ENCODE results near the gene GIT1. TPM values are rescaled to one million over a fixed set of nuclear protein-coding genes. Genes with fewer than 3 reads are reported as not detected.

The GIT1 gene
- total RNA-seq, 1 donor from 2014 or later = 28.5 TPM

GRCh38 chr17:29572691-29573557 lies 16.5 kb downstream of the GIT1 start:
- DNase-seq (peak; percentile 78), ATAC-seq (ENCODE audit: poor library complexity) (peak; percentile 60)
- intact Hi-C loops (cut with DNase I) = no loop called here

DNA sequence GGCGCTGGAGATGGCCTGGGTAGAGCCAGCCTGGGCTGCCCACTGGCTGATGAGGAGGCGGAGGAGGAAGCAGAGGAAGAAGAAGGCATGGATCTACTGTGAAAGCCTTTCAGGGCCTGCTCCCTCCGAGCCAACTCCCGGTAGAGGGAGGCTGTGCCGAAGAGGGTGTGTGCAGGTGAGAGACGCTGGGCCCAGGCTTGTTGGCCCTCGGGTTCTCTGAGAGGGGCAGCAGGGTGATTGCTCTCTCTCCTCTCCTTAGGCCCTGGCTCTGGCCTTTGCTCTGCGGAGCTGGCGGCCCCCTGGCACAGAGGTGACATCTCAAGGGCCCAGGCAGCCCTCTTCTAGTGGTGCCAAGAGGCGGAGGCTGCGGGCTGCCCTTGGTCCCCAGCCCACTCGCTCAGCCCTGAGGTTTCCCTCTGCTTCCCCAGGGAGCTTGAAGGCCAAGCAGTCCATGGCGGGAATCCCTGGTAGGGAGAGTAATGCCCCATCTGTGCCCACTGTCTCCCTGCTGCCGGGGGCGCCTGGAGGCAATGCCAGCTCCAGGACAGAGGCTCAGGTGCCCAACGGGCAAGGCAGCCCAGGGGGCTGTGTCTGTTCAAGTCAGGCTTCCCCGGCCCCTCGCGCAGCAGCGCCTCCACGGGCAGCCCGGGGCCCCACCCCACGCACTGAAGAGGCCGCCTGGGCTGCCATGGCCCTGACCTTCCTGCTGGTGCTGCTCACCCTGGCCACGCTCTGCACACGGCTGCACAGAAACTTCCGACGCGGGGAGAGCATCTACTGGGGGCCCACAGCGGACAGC lies 17.4 kb downstream of the GIT1 start:
- intact Hi-C loops (cut with DNase I) = no loop called here
- ATAC-seq (ENCODE audit: poor library complexity) (peak; percentile 16), DNase-seq (no peak)

DNA sequence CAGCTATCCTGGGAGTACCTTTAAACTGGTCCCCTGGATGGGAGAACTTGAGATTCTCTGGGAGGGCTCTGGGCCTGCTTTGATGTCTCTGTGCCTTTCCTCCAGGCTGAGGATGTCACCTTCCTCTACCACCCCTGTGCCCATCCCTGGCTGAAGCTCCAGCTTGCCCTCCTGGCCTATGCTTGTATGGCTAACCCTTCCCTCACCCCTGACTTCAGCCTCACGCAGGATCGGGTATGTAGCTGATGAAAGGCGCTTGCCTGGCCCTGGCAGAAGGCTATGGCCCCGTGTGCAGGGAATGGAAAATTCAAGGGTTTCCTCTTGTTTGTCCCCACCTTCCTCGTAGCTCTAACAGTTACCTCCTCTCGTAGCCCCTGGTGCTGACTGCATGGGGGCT lies 18.0 kb downstream of the GIT1 start:
- intact Hi-C loops (cut with DNase I) = no loop called here
- DNase-seq = no peak

GRCh38 chr17:29570521-29570920 lies 18.9 kb downstream of the GIT1 start:
- ATAC-seq (ENCODE audit: poor library complexity) = no peak
- DNase-seq = no peak
- intact Hi-C loops (cut with DNase I) = no loop called here

More for the DNA sequence above, 18.0 kb downstream of the GIT1 start:
- ATAC-seq (ENCODE audit: poor library complexity) = no peak

DNA sequence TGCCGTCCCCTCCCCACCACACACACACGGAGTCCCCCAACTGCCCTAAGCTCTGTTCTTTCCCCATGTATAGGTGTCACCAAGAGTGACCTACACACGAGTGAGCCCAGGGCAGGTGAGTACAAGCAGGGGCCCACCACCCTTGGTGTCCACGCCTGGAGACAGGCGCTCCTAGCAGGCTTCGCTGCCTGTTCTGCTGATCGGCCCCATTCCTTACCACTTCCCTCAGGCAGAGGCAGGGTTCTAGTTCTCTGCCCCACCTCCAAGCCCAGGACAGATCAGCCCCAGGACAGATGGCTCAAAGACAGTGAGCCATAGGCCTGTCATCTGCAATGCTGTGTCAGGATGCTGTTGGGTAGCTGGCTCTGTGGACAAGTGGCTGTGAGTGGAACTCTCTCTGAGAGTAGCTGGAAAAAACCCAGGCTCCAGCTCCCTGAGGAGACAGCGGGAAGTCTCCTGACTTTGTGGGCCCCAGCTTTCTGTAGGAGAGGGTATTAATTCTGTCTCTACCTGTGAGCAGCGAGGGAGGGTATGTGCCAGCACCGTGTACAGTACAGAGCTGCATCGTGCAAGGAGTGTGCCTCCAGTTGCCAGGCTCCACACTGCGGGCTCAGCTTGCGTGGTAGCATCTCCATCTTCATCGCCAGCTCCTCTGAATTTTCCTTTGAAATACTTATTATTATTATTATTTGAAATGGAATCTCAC lies 20.1 kb downstream of the GIT1 start:
- intact Hi-C loops (cut with DNase I) = no loop called here
- ATAC-seq (ENCODE audit: poor library complexity) (no peak), DNase-seq (no peak)

DNA sequence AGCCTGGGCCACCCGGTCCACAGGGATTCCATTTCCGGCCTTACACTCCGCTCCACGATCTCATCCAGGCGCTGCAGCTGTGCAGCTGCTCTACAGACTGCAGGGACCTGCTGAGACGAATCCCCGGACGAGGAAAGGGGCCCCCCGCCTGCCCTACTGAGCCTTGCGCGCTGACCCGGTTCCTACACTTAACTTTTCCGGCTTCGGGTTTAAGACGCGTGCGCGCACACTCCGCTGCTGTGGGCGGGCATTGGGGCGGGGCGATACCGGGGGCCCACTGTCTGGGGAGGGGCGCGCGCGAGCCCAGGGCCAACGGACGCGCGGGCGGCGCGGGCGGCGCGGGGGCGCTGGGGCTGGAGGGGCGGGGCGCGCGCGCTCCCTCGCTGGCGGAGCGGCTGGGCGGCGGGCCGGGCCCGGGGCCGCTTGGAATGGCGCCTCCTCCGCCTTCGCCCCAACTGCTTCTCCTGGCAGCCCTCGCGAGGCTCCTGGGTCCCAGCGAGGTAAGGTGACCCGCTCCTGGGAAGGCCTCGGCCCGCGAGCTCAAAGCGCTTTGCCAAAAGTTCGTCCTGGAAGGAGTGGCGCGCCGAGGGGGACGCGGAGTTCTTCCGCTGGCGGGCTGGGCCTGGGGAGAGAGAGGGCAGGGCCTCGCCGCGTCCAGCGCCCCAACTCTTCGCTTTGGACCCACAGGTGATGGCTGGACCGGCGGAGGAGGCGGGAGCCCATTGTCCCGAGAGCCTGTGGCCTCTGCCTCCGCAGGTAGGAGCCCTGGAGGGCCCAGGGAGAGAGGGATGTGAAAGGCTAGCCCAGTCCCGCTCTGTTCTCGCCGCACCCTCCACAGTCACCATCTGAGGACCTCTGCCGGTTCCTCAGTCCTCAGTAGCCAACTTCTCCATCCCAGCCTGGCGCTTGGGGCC lies 20.9 kb downstream of the GIT1 start, which contains the start of gene TP53I13:
Gene TP53I13 (plus strand): TSS at position 371 of the 914 bp plus-strand sequence. CDS start 58 bp downstream, at position 429.
- ATAC-seq (ENCODE audit: poor library complexity) (peak; percentile 68), DNase-seq (peak; percentile 93)
- intact Hi-C loops (cut with DNase I) = no loop called here

DNA sequence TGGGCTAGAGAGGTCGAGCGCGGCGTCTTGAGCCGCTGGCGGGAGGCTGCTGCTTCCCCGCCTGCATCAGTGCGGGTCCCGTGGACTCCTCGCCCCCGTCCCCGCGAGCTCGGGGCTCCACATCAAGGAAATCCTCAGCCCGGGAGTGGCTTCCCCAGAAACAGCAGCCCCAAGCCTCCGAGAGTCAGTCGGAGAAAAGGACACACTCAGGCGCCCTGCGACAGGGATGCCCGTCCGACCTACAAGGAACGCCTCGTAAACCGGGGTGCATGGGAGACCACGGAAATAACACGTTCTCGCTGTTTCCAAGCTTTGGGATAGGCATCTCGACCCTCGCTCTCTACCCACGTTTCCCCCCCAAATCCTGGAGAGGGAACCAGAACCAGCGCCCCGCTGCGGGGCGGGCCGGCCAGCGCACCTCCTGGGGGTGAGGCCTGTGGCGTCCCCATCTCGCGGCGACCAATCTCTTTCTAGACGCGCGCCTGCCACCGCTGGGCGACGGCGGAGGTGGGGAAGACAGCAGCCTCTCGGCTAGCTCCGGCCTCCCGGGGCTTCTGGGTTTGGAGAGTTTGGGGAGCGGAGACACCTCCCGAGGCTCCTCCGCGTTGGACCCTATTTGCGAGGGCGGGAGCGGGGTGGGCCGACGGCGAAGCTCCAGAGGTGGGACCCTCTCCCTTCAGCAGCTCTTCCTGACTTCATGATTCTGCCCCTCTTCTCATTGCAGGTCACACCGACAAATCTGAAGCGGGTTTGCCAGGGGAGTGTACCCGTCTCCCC lies 21.7 kb downstream of the GIT1 start:
- DNase-seq (peak; percentile 83), ATAC-seq (ENCODE audit: poor library complexity) (peak; percentile 54)
- intact Hi-C loops (cut with DNase I) = no loop called here

- ATAC-seq (ENCODE audit: poor library complexity) = peak; percentile 18
- intact Hi-C loops (cut with DNase I) = no loop called here
- DNase-seq = no peak
These were observed 22.2 kb downstream of the GIT1 start for GRCh38 chr17:29567304-29567553.

DNA sequence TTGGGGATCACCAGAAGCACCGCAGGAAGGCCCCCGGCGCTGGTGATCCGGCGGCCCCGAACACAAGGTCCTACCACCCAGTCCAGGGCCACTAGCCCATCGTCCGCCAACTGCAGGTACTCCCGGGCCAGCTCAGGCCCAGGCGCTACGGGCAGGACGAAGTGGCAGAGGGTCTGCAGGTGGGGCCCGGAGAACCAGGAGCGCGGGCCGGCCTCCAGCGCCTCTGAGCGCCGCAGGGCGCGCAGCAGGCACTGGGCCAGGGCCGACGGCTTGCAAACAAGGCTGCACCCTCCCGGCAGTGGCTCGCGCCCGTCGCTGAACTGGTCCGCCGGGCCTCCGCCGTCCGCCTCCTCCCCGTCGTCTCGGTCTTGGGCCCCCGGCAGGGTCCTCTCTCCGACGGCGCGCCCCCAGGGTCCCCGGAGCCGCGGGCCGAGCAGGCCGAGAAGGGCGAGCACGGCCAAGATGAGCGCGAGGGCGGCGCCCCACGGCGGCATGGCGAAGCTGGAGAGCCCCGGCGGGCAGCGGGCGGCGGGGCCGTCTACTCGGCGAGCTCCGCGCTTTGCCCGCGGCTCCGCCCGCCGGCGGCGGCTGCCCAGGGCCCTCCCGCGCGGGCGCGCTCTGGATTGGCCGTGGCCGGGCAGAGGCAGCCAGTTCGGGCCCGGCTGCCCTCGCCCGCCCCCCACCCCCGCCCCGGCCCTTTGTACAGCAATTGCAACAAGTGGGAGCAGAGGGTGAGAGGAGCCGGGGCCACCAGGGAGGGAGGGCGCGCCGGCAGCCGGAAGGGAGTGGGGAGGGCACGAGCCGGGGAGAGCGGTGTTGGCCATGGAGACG lies 22.8 kb downstream of the GIT1 start, which contains the start of gene ABHD15:
Gene ABHD15 (minus strand): TSS at position 565 of the 831 bp plus-strand sequence. CDS start 71 bp downstream, at position 494.
- ATAC-seq (ENCODE audit: poor library complexity) (peak; percentile 59), DNase-seq (peak; percentile 85)
- intact Hi-C loops (cut with DNase I) = no loop called here

DNA sequence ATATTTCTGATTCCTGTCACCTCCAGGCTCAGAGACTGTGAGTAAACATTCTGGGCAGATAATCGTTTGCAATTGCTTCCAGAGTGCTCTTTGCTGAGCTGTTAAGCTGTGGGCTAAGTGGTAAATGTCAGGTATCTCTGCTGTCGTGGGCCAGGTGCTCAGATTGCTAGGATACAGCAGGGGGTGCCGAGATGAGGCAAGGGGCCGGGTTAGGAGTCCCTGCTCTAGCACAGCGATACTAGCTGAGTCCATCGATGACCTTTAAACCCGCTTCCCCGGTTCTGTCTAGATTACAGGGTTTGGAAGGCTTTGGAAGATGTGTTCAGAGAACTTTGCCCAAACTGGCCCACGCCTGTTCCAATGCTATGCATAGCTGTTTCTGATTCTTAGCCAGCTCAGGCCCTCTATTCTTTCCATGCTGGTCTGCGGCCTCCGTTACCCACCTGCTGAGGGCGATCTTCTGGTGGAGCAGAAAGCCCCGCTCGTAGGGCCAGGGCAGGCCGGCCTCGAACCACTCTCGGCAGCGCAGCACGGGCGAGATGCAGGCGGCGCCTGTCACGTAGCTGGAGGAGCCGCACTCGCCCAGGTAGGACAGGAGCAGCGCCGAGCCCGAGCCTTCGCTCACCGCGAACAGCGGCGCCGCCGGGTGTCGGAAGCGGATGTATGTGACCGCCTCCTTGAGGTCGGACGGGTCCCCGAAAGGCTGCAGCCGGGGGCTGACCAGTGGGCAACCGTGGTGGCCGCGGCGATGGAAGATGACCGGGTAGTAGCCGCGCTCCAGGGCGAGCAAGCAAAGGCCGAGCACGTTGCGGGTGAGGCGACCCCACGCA lies 23.6 kb downstream of the GIT1 start:
- ATAC-seq (ENCODE audit: poor library complexity) (no peak), DNase-seq (peak; percentile 71)
- intact Hi-C loops (cut with DNase I) = no loop called here

DNA sequence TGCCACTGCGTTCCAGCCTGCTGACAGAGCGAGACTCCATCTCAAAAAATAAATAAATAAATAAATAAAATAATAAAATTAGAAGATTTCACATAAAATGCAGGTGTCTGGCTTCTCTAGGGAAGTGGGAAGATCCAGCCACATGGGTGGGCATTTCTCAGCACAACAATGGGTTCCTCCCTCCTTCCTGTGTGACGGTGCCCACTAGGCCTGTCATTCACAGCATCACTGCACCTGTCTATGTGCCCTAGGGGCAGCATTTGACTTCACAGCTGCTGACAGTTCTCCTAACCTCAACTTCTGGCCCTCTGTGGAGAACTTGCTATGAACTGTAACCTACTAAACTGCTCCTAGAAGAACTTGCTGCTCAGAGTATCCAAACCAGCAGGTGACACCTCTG lies 25.6 kb downstream of the GIT1 start:
- DNase-seq (no peak), ATAC-seq (ENCODE audit: poor library complexity) (no peak)
- intact Hi-C loops (cut with DNase I) = no loop called here

DNA sequence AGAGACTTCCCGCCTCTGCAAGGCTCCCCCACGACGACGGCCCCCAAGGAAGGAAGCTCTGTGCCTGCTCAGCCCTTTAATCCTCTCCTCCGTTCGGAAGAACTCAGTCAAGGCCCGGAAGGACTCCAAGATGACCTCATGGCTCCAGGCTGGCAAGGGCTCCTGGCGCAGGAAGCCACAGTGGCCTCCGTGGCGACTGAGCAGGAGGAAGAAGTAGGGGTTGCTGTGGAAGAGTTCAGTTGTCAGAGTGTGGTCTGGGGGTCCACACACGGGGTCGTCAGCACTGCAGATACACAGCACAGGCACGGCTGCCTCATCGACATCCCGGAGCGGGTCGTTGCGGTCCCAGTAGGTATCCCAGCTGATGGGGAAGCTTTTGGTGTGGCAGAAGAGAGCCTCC lies 26.8 kb downstream of the GIT1 start:
- intact Hi-C loops (cut with DNase I) = no loop called here
- DNase-seq = no peak
- ATAC-seq (ENCODE audit: poor library complexity) = no peak

DNA sequence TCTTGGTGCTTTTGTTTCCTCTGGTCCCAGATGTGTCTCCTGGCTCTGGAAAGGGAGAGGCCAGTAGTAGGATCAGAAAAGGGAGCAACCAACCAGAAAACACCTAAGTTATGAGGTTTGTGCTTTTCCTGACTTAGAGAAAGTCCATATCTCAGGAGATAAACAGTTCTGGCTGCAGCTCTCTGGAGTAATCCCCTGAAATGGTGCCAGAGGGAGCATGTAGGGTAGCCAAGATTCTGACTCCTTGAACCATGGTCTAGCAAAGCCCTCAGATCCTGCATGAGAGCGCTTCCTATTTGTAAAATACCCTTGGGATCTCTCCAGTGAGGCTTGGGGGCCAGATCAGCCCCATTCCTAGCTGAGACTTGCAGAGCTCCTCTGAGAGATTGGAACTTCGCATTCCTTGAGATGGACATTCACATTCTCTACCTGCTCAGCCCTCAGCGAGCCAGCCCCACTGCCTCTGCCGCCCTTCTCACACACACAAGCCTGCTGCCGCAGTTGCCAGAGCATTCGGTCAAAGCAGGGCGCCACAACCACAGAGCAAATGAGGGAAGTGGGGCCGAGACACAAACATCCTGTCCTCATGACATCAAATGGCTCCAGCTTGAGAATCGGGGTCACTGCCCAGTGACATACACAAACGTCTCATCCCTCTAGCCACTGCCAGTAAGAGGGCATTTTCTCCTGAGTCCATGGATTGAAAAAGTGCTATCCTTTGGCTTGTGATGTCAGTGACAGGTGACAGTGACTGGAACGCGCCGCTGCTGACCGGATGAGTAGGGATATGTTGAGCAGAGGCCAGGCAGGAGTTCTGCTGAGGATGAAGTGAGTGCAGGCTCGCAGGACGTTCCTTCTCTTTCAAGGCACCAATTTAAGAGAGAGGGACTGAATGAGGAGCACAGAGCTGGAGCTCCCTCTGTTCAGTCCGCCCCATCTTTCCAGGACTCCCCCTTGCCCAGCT lies 27.6 kb downstream of the GIT1 start:
- no peak for ATAC-seq (ENCODE audit: poor library complexity)
- intact Hi-C loops (cut with DNase I) = no loop called here

GRCh38 chr17:29560316-29560715 lies 29.1 kb downstream of the GIT1 start:
- intact Hi-C loops (cut with DNase I) = no loop called here
- ATAC-seq (ENCODE audit: poor library complexity) (peak; percentile 39), DNase-seq (no peak)

More for the DNA sequence above, 27.6 kb downstream of the GIT1 start:
- no peak for DNase-seq

GRCh38 chr17:29559640-29560039 lies 29.8 kb downstream of the GIT1 start:
- intact Hi-C loops (cut with DNase I) = no loop called here
- no peak for ATAC-seq (ENCODE audit: poor library complexity)

More at GRCh38 chr17:29559640-29560039, 29.8 kb downstream of the GIT1 start:
- no peak for DNase-seq

All from Right ventricle myocardium superior (tissue), 1 donor.